Measurements from ENCODE around the gene SLC6A18.
A peak's percentile ranks its signal among the peaks of the same experiment; 100 is the strongest.

The SLC6A18 gene

GRCh38 chr5:1189269-1189668 is 35.9 kb upstream of the SLC6A18 start:
- Histone ChIP-seq H3K4me2 (ENCODE audit: low read length) (no peak overlapping the region), H3K27ac (ENCODE audit: low read depth, low read length) (no peak overlapping the region), H3K4me1 (ENCODE audit: control insufficient read depth, low read length) (peaks cover 7% of the 10 kb centered on the region), H3K27me3 (ENCODE audit: control insufficient read depth, low read length) (no peaks in the 10 kb centered on the region), H4K20me1 (ENCODE audit: control insufficient read depth, insufficient read depth, low read depth, low read length) (no peaks in the 10 kb centered on the region), H3K79me2 (ENCODE audit: control insufficient read depth, low read length) (no peaks in the 10 kb centered on the region), H3K9me2 (replicated peaks; ENCODE audit: control insufficient read depth, low read length) (no peaks in the 10 kb centered on the region), H3K9me3 (ENCODE audit: control insufficient read depth, insufficient read depth, low read length) (no peaks in the 10 kb centered on the region), H3K36me3 (ENCODE audit: control insufficient read depth, low read length) (no peaks in the 10 kb centered on the region), H3K4me3 (ENCODE audit: low read length) (no peak overlapping the region), H3F3A (ENCODE audit: control insufficient read depth, insufficient read depth) (no peaks in the 10 kb centered on the region)
- TF ChIP-seq, protein P1, sequence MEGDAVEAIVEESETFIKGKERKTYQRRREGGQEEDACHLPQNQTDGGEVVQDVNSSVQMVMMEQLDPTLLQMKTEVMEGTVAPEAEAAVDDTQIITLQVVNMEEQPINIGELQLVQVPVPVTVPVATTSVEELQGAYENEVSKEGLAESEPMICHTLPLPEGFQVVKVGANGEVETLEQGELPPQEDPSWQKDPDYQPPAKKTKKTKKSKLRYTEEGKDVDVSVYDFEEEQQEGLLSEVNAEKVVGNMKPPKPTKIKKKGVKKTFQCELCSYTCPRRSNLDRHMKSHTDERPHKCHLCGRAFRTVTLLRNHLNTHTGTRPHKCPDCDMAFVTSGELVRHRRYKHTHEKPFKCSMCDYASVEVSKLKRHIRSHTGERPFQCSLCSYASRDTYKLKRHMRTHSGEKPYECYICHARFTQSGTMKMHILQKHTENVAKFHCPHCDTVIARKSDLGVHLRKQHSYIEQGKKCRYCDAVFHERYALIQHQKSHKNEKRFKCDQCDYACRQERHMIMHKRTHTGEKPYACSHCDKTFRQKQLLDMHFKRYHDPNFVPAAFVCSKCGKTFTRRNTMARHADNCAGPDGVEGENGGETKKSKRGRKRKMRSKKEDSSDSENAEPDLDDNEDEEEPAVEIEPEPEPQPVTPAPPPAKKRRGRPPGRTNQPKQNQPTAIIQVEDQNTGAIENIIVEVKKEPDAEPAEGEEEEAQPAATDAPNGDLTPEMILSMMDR (IDR thresholded peaks at IDR 0.05; ENCODE audit: low read depth, low read length, poor library complexity, severe bottlenecking), result no peak
- no peak for TF ChIP-seq EZH2phosphoT487 (IDR thresholded peaks at IDR 0.05; ENCODE audit: borderline replicate concordance, low read length)

GRCh38 chr5:1190278-1190677 is 34.9 kb upstream of the SLC6A18 start:
- H3K4me2 ChIP-seq (ENCODE audit: low read length), result no peak overlapping the region

GRCh38 chr5:1190837-1191239 is 34.3 kb upstream of the SLC6A18 start:
- Histone ChIP-seq H3K36me3 (ENCODE audit: control insufficient read depth, low read length) (no peaks in the 10 kb centered on the region), H3K4me2 (ENCODE audit: low read length) (peak overlapping the region; percentile 31), H3K4me3 (ENCODE audit: low read length) (no peak overlapping the region), H3K27ac (ENCODE audit: low read depth, low read length) (no peak overlapping the region), H3K27me3 (ENCODE audit: control insufficient read depth, low read length) (no peaks in the 10 kb centered on the region), H4K20me1 (ENCODE audit: control insufficient read depth, insufficient read depth, low read depth, low read length) (no peaks in the 10 kb centered on the region), H3K9me3 (ENCODE audit: control insufficient read depth, insufficient read depth, low read length) (no peaks in the 10 kb centered on the region), H3K79me2 (ENCODE audit: control insufficient read depth, low read length) (no peaks in the 10 kb centered on the region), H3K4me1 (ENCODE audit: control insufficient read depth, low read length) (peaks cover 7% of the 10 kb centered on the region), H3K9me2 (replicated peaks; ENCODE audit: control insufficient read depth, low read length) (no peaks in the 10 kb centered on the region), H3F3A (ENCODE audit: control insufficient read depth, insufficient read depth) (no peaks in the 10 kb centered on the region)
- TF ChIP-seq EZH2phosphoT487 (IDR thresholded peaks at IDR 0.05; ENCODE audit: borderline replicate concordance, low read length), result no peak
- TF ChIP-seq, protein P1 (IDR thresholded peaks at IDR 0.05; ENCODE audit: low read depth, low read length, poor library complexity, severe bottlenecking), result no peak

More at GRCh38 chr5:1190278-1190677, 34.9 kb upstream of the SLC6A18 start:
- TF ChIP-seq, protein P1 (IDR thresholded peaks at IDR 0.05; ENCODE audit: low read depth, low read length, poor library complexity, severe bottlenecking), result no peak
- TF ChIP-seq EZH2phosphoT487 (IDR thresholded peaks at IDR 0.05; ENCODE audit: borderline replicate concordance, low read length), result no peak
- no peak overlapping the region for H3K4me3 ChIP-seq (ENCODE audit: low read length)
- no peaks in the 10 kb centered on the region for H3K79me2 ChIP-seq (ENCODE audit: control insufficient read depth, low read length)
- H3K4me1 ChIP-seq (ENCODE audit: control insufficient read depth, low read length), result peaks cover 7% of the 10 kb centered on the region
- no peaks in the 10 kb centered on the region for H3K9me2 ChIP-seq (replicated peaks; ENCODE audit: control insufficient read depth, low read length)
- no peaks in the 10 kb centered on the region for H3K36me3 ChIP-seq (ENCODE audit: control insufficient read depth, low read length)
- H4K20me1 ChIP-seq (ENCODE audit: control insufficient read depth, insufficient read depth, low read depth, low read length), result no peaks in the 10 kb centered on the region
- no peaks in the 10 kb centered on the region for H3K9me3 ChIP-seq (ENCODE audit: control insufficient read depth, insufficient read depth, low read length)
- H3F3A ChIP-seq (ENCODE audit: control insufficient read depth, insufficient read depth), result no peaks in the 10 kb centered on the region
- H3K27ac ChIP-seq (ENCODE audit: low read depth, low read length), result no peak overlapping the region
- H3K27me3 ChIP-seq (ENCODE audit: control insufficient read depth, low read length), result no peaks in the 10 kb centered on the region
